OCI-LY7 (cell line): Measurements from ENCODE around the gene MYO1B.

Source experiments
- CTCF ChIP-seq: fragments of 200-600 bp; sonication (generic); conservative IDR thresholded peaks from 2 replicates; pipeline ENCODE4 v1.5.1; 2014; ENCODE audit warnings: mild to moderate bottlenecking, antibody characterized with exemption, low read length, moderate library complexity, mixed read lengths
- EZH2phosphoT487 ChIP-seq: fragments of 200-600 bp; sonication (generic); IDR thresholded peaks from 2 replicates; pipeline ENCODE4 v1.6.1; 2018; ENCODE audit warnings: low read depth, borderline replicate concordance, mild to moderate bottlenecking, mixed run types, antibody characterized with exemption, low read length, moderate library complexity, mixed read lengths

GRCh38 chr2:191289049-191289448 is 43.8 kb downstream of the MYO1B start:
- TF ChIP-seq CTCF: no peak
- no peak for TF ChIP-seq EZH2phosphoT487
